NCI-H1092 treated with DMSO at 0.1 percent for 48 hours (cell line): ENCODE data around the gene ARAP3.
"Not testable (repeated sequence)": the region's sequence is repeated elsewhere in the genome, so short reads cannot be mapped to it uniquely, and the experiment has no call there.

Experiments
- DNase-seq: peaks from one replicate; lab custom pipeline; 2025; lab: John Stamatoyannopoulos, UW

Gene ARAP3

GRCh38 chr5:141615991-141616720 is 65.9 kb downstream of the ARAP3 start:
- DNase-seq = no peak

DNA sequence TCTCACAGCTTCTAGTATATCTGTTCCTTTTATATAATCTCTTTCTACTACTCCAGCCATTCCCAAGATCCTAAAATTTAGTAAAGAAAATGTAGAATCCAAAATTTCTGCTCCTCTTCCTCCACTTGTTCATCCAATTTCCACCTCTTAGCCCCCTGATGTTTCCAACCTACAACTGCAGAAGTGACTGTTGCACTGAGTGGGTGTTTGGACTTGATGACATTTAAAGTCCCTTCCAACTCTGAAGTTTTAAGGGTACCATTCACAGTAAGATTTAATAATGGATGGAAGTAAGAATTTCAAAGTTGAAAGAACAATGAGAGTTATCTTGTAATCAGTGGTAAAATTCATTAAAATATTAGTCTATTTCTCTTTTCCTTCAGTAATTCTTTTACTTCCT is 68.7 kb downstream of the ARAP3 start:
- no peak for DNase-seq

GRCh38 chr5:141611289-141611688 is 70.7 kb downstream of the ARAP3 start:
- DNase-seq = no peak

DNA sequence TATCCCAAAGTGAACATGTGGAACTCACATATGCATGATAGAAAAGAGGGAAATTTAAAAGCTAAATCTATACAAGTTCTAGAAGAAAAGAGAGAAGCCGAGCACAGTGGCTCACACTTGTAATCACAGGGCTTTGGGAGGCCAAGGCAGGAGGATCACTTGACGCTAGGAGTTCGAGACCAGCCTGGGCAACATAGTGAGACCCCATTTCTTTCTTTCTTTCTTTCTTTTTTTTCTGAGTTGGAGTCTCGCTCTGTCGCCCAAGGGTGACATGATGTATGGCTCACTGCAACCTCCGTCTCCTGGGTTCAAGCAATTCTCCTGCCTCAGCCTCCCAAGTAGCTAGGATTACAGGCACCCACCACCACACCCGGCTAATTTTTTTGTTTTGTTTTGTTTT is 72.1 kb downstream of the ARAP3 start:
- DNase-seq = not testable (repeated sequence)

- DNase-seq = no peak
Observed at GRCh38 chr5:141609044-141609443, 73.0 kb downstream of the ARAP3 start.

GRCh38 chr5:141608557-141608956 is 73.5 kb downstream of the ARAP3 start:
- DNase-seq = no peak

DNA sequence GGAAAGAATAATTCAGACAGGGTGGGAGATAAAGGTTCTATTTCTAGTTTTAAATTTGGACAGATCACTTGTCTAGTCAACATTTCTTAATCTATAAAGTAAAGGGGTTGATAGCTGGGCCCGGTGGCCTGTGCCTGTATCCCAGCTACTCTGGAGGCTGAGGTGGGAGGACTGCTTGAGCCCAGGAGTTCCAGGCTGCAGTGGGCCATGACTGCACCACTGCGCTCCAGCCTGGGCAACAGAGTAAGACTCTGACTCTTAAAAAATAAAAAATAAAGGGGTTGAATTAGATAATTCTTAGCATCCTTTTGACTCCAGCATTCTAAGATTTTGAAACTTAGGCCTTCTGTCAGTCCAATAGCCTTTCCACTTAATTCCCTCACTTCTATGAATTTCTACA is 74.0 kb downstream of the ARAP3 start:
- DNase-seq = no peak

GRCh38 chr5:141605523-141606277 is 76.3 kb downstream of the ARAP3 start:
- DNase-seq = no peak

- DNase-seq = no peak
Observed at GRCh38 chr5:141603923-141604717, 77.9 kb downstream of the ARAP3 start.
